H9 (cell line): ENCODE data around the gene OR7D2. TPM values are rescaled to one million over a fixed set of nuclear protein-coding genes. Genes with fewer than 3 reads are reported as not detected.

Experiments used
- DNase-seq: peaks from one replicate; pipeline ENCODE4 v3.0.0-alpha.2; 2017
- H2AFZ ChIP-seq: one replicate; pipeline ENCODE4 v1.6.1; 2013; ENCODE audit warnings: mild to moderate bottlenecking, low read length, control low read depth, moderate library complexity
- H2AK5ac ChIP-seq: 2 replicates; pipeline ENCODE4 v1.6.1; 2013; ENCODE audit warnings: low read length, control low read depth, mixed read lengths; ENCODE audit not compliant: insufficient read length
- H2BK120ac ChIP-seq: one replicate; pipeline ENCODE4 v1.6.1; 2013; ENCODE audit warnings: low read depth, mild to moderate bottlenecking, low read length, control low read depth, inconsistent platforms; ENCODE audit not compliant: poor library complexity, severe bottlenecking
- H2BK12ac ChIP-seq: 2 replicates; pipeline ENCODE4 v1.6.1; 2013; ENCODE audit warnings: low read length, control low read depth, mixed read lengths, low read depth; ENCODE audit not compliant: insufficient read length
- H2BK15ac ChIP-seq: 2 replicates; pipeline ENCODE4 v1.6.1; 2013; ENCODE audit warnings: low read depth, low read length, control low read depth
- H2BK20ac ChIP-seq: one replicate; pipeline ENCODE4 v1.6.1; 2013; ENCODE audit warnings: low read depth, mild to moderate bottlenecking, low read length, control low read depth, inconsistent platforms; ENCODE audit not compliant: poor library complexity, severe bottlenecking
- H2BK5ac ChIP-seq: 2 replicates; pipeline ENCODE4 v1.6.1; 2013; ENCODE audit warnings: low read length, control low read depth, mixed read lengths; ENCODE audit not compliant: insufficient read length
- H3K14ac ChIP-seq: 2 replicates; pipeline ENCODE4 v1.6.1; 2013; ENCODE audit warnings: low read length, control low read depth; ENCODE audit not compliant: insufficient read depth
- H3K18ac ChIP-seq: 2 replicates; pipeline ENCODE4 v1.6.1; 2013; ENCODE audit warnings: low read depth, mild to moderate bottlenecking, mixed read lengths, low read length, control low read depth; ENCODE audit not compliant: insufficient read length
- H3K23ac ChIP-seq: 2 replicates; pipeline ENCODE4 v1.6.1; 2013; ENCODE audit warnings: low read length, control low read depth, mixed read lengths, low read depth; ENCODE audit not compliant: insufficient read length
- H3K23me2 ChIP-seq: 2 replicates; pipeline ENCODE4 v1.6.1; 2013; ENCODE audit warnings: low read depth, mild to moderate bottlenecking, mixed read lengths, low read length, control low read depth; ENCODE audit not compliant: insufficient read length, poor library complexity, severe bottlenecking
- H3K27ac ChIP-seq: 2 replicates; pipeline ENCODE4 v1.5.1; 2013; ENCODE audit warnings: low read length, control low read depth, mixed read lengths, low read depth; ENCODE audit not compliant: insufficient read length
- H3K27me3 ChIP-seq: 2 replicates; pipeline ENCODE4 v1.6.1; 2013; ENCODE audit warnings: low read length, control low read depth, inconsistent platforms; ENCODE audit not compliant: insufficient read depth
- H3K4ac ChIP-seq: 2 replicates; pipeline ENCODE4 v1.6.1; 2013; ENCODE audit warnings: low read depth, mild to moderate bottlenecking, control low read depth, inconsistent platforms, low read length, moderate library complexity
- H3K4me1 ChIP-seq: 2 replicates; pipeline ENCODE4 v1.6.1; 2013; ENCODE audit warnings: low read length, control low read depth, inconsistent platforms; ENCODE audit not compliant: insufficient read depth
- H3K4me2 ChIP-seq: 2 replicates; pipeline ENCODE4 v1.6.1; 2013; ENCODE audit warnings: low read length, control low read depth, mixed read lengths; ENCODE audit not compliant: insufficient read length, insufficient read depth
- H3K56ac ChIP-seq: 2 replicates; pipeline ENCODE4 v1.6.1; 2013; ENCODE audit warnings: low read depth, mild to moderate bottlenecking, mixed read lengths, low read length, control low read depth; ENCODE audit not compliant: insufficient read length
- H3K79me1 ChIP-seq: 2 replicates; pipeline ENCODE4 v1.6.1; 2013; ENCODE audit warnings: low read depth, mild to moderate bottlenecking, moderate library complexity, low read length, control low read depth, inconsistent platforms; ENCODE audit not compliant: insufficient read depth, poor library complexity, severe bottlenecking
- H3K79me2 ChIP-seq: 2 replicates; pipeline ENCODE4 v1.6.1; 2013; ENCODE audit warnings: low read length, control low read depth, inconsistent platforms; ENCODE audit not compliant: insufficient read depth
- H3K9ac ChIP-seq: 2 replicates; pipeline ENCODE4 v1.6.1; 2013; ENCODE audit warnings: low read length, control low read depth, mixed read lengths; ENCODE audit not compliant: insufficient read length; ENCODE audit errors: extremely low read depth
- H3K9me3 ChIP-seq: one replicate; pipeline ENCODE4 v1.6.1; 2013; ENCODE audit warnings: low read depth, low read length, inconsistent platforms; ENCODE audit not compliant: control insufficient read depth
- H3T11ph ChIP-seq: one replicate; pipeline ENCODE4 v1.6.1; 2013; ENCODE audit warnings: mild to moderate bottlenecking, low read length, control low read depth, inconsistent platforms
- H4K20me1 ChIP-seq: one replicate; pipeline ENCODE4 v1.6.1; 2013; ENCODE audit not compliant: control insufficient read depth, insufficient read length, insufficient read depth
- H4K5ac ChIP-seq: 2 replicates; pipeline ENCODE4 v1.6.1; 2013; ENCODE audit warnings: low read depth, mild to moderate bottlenecking, mixed read lengths, low read length, control low read depth; ENCODE audit not compliant: insufficient read length
- H4K8ac ChIP-seq: replicated peaks from 2 replicates; pipeline ENCODE4 v1.6.1; 2013; ENCODE audit warnings: low read length, control low read depth, mixed read lengths, low read depth; ENCODE audit not compliant: insufficient read length
- H4K91ac ChIP-seq: 2 replicates; pipeline ENCODE4 v1.6.1; 2013; ENCODE audit warnings: low read depth, mild to moderate bottlenecking, moderate library complexity, mixed read lengths, low read length, control low read depth; ENCODE audit not compliant: insufficient read length
- H3K27ac Mint-ChIP-seq, 3 experiments: 2 replicates in 2 of 3; 3 replicates in 1 of 3; pipeline ENCODE4 v1.8.0; 2020 to 2021; ENCODE audit warnings: mixed read lengths in 3 of 3, mild to moderate bottlenecking in 1 of 3, moderate library complexity in 1 of 3
- H3K27me3 Mint-ChIP-seq: 2 replicates; pipeline ENCODE4 v1.8.0; 2021; ENCODE audit warnings: low read depth, mild to moderate bottlenecking, moderate library complexity, mixed read lengths
- H3K36me3 Mint-ChIP-seq, 3 experiments: 2 replicates in 2 of 3; 3 replicates in 1 of 3; pipeline ENCODE4 v1.8.0; 2020 to 2021; ENCODE audit warnings: low read depth in 3 of 3, mixed read lengths in 3 of 3; ENCODE audit not compliant: insufficient read depth in 1 of 3
- H3K4me1 Mint-ChIP-seq, 2 experiments: 2 replicates each; pipeline ENCODE4 v1.8.0; 2020; ENCODE audit warnings: mixed read lengths in 2 of 2
- H3K4me3 Mint-ChIP-seq, 2 experiments: 2 replicates in 1 of 2; 3 replicates in 1 of 2; pipeline ENCODE4 v1.8.0; 2020 to 2021; ENCODE audit warnings: mild to moderate bottlenecking in 2 of 2, mixed read lengths in 2 of 2, moderate library complexity in 1 of 2
- H3K9me3 Mint-ChIP-seq, 2 experiments: 2 replicates in 1 of 2; 3 replicates in 1 of 2; pipeline ENCODE4 v1.8.0; 2020; ENCODE audit warnings: mild to moderate bottlenecking in 2 of 2, mixed read lengths in 2 of 2, moderate library complexity in 1 of 2
- WGBS: extraction: QIAGEN DNeasy Blood & Tissue Kit; methylation state at CpG from one replicate; pipeline ENCODE4 v1.1.7; 2013; ENCODE audit warnings: missing lambda C conversion rate, low lambda C conversion rate, mixed read lengths; ENCODE audit not compliant: insufficient read length; ENCODE audit errors: extremely low coverage; 5-methylcytosine and 5-hydroxymethylcytosine counted together
- total RNA-seq: library from RNA; stranded (reverse); gene quantifications from 2 replicates; pipeline ENCODE4 v1.2.1, GENCODE V29; 2021
- TF ChIP-seq, protein P1 (sequence below): fragments of 200-600 bp; sonication (generic); conservative IDR thresholded peaks from 3 replicates; pipeline ENCODE4 v1.8.0; 2021; ENCODE audit warnings: antibody characterized with exemption, mild to moderate bottlenecking

The OR7D2 gene
- total RNA-seq, 1 experiment from 2014 or later = 0.31 TPM

DNA sequence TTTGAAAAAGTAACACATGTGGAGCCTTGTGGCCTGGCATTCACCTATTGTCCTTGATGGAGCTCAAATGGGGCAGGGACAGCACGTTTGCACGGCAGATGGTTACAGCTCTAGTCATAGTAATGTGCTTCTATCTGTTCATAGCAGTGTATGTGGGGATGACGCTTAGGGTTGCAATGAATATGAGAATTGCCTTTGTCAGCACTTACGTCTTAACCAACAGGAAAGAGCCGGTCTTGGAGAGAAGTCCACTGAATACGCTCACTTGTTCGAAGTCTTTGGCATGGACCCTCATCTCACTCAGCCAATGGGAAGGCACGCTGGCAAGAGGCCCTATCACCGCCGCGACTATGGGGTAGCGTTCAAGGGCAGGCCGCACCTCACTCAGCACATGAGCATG lies 18.9 kb upstream of the OR7D2 start:
- Histone ChIP-seq H3K14ac (no peak overlapping the region), H4K5ac (no peak overlapping the region), H2BK5ac (no peak overlapping the region), H3K18ac (no peak overlapping the region), H2BK20ac (no peak overlapping the region), H2BK12ac (no peak overlapping the region), H2BK120ac (no peak overlapping the region), H2BK15ac (no peak overlapping the region), H3K23ac (no peak overlapping the region), H3K79me1 (peaks cover 19% of the 10 kb centered on the region), H3T11ph (no peak overlapping the region), H3K79me2 (peaks cover 13% of the 10 kb centered on the region; the same call in 1 of the 2 replicates), H3K4ac (no peak overlapping the region), H2AK5ac (no peak overlapping the region), H3K27me3 (no peaks in the 10 kb centered on the region), H3K56ac (no peak overlapping the region), H4K91ac (no peak overlapping the region), H3K4me2 (no peak overlapping the region), H4K20me1 (no peaks in the 10 kb centered on the region), H3K4me1 (no peaks in the 10 kb centered on the region), H3K23me2 (no peaks in the 10 kb centered on the region), H2AFZ (no peak overlapping the region), H4K8ac (no peak overlapping the region), H3K27ac (no peak overlapping the region), H3K9ac (no peak overlapping the region), H3K9me3 (peaks cover 7% of the 10 kb centered on the region)
- Mint-ChIP-seq H3K36me3 (peaks cover 91 to 95% (median 93%) of the 10 kb centered on the region in 3 experiments), H3K9me3 (peaks cover 31 to 67% of the 10 kb centered on the region in 2 experiments), H3K27me3 (no peaks in the 10 kb centered on the region; the same call in 1 of the 2 replicates), H3K4me1 (no peaks in the 10 kb centered on the region), H3K27ac (peak overlapping the region in 1 of 3 experiments; percentile 46; a peak in 1 of 7 replicates), H3K4me3 (no peak overlapping the region)
- no CpG with 5 or more reads among the region's 13 CpGs for WGBS
- DNase-seq = no peak
- TF ChIP-seq, protein P1, sequence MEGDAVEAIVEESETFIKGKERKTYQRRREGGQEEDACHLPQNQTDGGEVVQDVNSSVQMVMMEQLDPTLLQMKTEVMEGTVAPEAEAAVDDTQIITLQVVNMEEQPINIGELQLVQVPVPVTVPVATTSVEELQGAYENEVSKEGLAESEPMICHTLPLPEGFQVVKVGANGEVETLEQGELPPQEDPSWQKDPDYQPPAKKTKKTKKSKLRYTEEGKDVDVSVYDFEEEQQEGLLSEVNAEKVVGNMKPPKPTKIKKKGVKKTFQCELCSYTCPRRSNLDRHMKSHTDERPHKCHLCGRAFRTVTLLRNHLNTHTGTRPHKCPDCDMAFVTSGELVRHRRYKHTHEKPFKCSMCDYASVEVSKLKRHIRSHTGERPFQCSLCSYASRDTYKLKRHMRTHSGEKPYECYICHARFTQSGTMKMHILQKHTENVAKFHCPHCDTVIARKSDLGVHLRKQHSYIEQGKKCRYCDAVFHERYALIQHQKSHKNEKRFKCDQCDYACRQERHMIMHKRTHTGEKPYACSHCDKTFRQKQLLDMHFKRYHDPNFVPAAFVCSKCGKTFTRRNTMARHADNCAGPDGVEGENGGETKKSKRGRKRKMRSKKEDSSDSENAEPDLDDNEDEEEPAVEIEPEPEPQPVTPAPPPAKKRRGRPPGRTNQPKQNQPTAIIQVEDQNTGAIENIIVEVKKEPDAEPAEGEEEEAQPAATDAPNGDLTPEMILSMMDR = no peak
